Measurements from ENCODE around the gene GPN1. TPM values are rescaled to one million over a fixed set of nuclear protein-coding genes. Genes with fewer than 3 reads are reported as not detected.

Gene GPN1
- total RNA-seq, 1 experiment from 2014 or later: 48.5 TPM

- no peaks in the 10 kb centered on the region for H3K9me3 ChIP-seq (ENCODE audit: control insufficient read depth, low read depth, low read length)
- H3K27ac ChIP-seq (ENCODE audit: insufficient read length, low read depth, low read length): no peak overlapping the region
- Mint-ChIP-seq H3K9me3 (no peaks in the 10 kb centered on the region), H3K4me3 (no peak overlapping the region), H3K27ac (no peak overlapping the region), H3K27me3 (ENCODE audit: low read depth) (no peaks in the 10 kb centered on the region), H3K36me3 (ENCODE audit: insufficient read depth in 1 of 3, low read depth in 3 of 3) (peaks cover 8 to 57% (median 47%) of the 10 kb centered on the region in 3 experiments; a peak in 5 of 7 replicates), H3K4me1 (no peaks in the 10 kb centered on the region)
- H2BK12ac ChIP-seq (ENCODE audit: insufficient read length, low read depth, low read length): no peak overlapping the region
- H3K27me3 ChIP-seq (ENCODE audit: insufficient read depth, low read length): no peaks in the 10 kb centered on the region
- H3K18ac ChIP-seq (ENCODE audit: insufficient read length, low read depth, low read length): no peak overlapping the region
- H3K23ac ChIP-seq (ENCODE audit: insufficient read length, low read depth, low read length): no peak overlapping the region
- no peaks in the 10 kb centered on the region for H3K79me2 ChIP-seq (ENCODE audit: insufficient read depth, low read length)
- no peaks in the 10 kb centered on the region for H3K79me1 ChIP-seq (ENCODE audit: insufficient read depth, low read depth, low read length, poor library complexity, severe bottlenecking)
- H3K4me2 ChIP-seq (ENCODE audit: insufficient read depth, insufficient read length, low read length): no peak overlapping the region
- H3K23me2 ChIP-seq (ENCODE audit: insufficient read length, low read depth, low read length, poor library complexity, severe bottlenecking): no peaks in the 10 kb centered on the region
- no CpG with 5 or more reads among the region's 5 CpGs for WGBS (ENCODE audit: extremely low coverage, insufficient read length, low lambda C conversion rate)
- no peak overlapping the region for H2BK15ac ChIP-seq (ENCODE audit: low read depth, low read length)
- no peak overlapping the region for H4K5ac ChIP-seq (ENCODE audit: insufficient read length, low read depth, low read length)
- no peak overlapping the region for H4K91ac ChIP-seq (ENCODE audit: insufficient read length, low read depth, low read length)
- no peak overlapping the region for H2BK120ac ChIP-seq (ENCODE audit: low read depth, low read length, poor library complexity, severe bottlenecking)
- no peak for DNase-seq
- H4K20me1 ChIP-seq (ENCODE audit: control insufficient read depth, insufficient read depth, insufficient read length): no peaks in the 10 kb centered on the region
- no peaks in the 10 kb centered on the region for H3K4me1 ChIP-seq (ENCODE audit: insufficient read depth, low read length)
- H3K4ac ChIP-seq (ENCODE audit: low read depth, low read length): no peak overlapping the region
- H3K14ac ChIP-seq (ENCODE audit: insufficient read depth, low read length): no peak overlapping the region
- no peak overlapping the region for H2BK20ac ChIP-seq (ENCODE audit: low read depth, low read length, poor library complexity, severe bottlenecking)
- no peak overlapping the region for H2AFZ ChIP-seq (ENCODE audit: low read length)
- TF ChIP-seq, protein P1, sequence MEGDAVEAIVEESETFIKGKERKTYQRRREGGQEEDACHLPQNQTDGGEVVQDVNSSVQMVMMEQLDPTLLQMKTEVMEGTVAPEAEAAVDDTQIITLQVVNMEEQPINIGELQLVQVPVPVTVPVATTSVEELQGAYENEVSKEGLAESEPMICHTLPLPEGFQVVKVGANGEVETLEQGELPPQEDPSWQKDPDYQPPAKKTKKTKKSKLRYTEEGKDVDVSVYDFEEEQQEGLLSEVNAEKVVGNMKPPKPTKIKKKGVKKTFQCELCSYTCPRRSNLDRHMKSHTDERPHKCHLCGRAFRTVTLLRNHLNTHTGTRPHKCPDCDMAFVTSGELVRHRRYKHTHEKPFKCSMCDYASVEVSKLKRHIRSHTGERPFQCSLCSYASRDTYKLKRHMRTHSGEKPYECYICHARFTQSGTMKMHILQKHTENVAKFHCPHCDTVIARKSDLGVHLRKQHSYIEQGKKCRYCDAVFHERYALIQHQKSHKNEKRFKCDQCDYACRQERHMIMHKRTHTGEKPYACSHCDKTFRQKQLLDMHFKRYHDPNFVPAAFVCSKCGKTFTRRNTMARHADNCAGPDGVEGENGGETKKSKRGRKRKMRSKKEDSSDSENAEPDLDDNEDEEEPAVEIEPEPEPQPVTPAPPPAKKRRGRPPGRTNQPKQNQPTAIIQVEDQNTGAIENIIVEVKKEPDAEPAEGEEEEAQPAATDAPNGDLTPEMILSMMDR (conservative IDR thresholded peaks at IDR 0.05): no peak
- H4K8ac ChIP-seq (replicated peaks; ENCODE audit: insufficient read length, low read depth, low read length): no peak overlapping the region
- H2BK5ac ChIP-seq (ENCODE audit: insufficient read length, low read length): no peak overlapping the region
- no peak overlapping the region for H3K9ac ChIP-seq (ENCODE audit: extremely low read depth, insufficient read length, low read length)
- no peak overlapping the region for H2AK5ac ChIP-seq (ENCODE audit: insufficient read length, low read length)
- H3K56ac ChIP-seq (ENCODE audit: insufficient read length, low read depth, low read length): no peak overlapping the region
- H3T11ph ChIP-seq (ENCODE audit: low read length): no peak overlapping the region
Measured at GRCh38 chr2:27672723-27673486, 44.1 kb downstream of the GPN1 start.
